Mucosa of descending colon (tissue), 3 donors: ENCODE measurements around the gene SLC11A2. TPM values are rescaled to one million over a fixed set of nuclear protein-coding genes. Genes with fewer than 3 reads are reported as not detected.
A peak's percentile ranks its signal among the peaks of the same experiment; 100 is the strongest.

Experiments
- ATAC-seq: fragments of 200-7000 bp; cut with Tn5 transposase; one replicate; pipeline ENCODE4 v1.9.1; 2020; ENCODE audit warnings: mild to moderate bottlenecking, moderate library complexity
- DNase-seq, 3 donors: peaks; one replicate each; pipeline ENCODE4 v3.0.0-alpha.2; 2020
- H3K36me3 ChIP-seq: fragments of 200-600 bp; one replicate; pipeline ENCODE4 v1.8.0; 2021; ENCODE audit warnings: low read depth, mild to moderate bottlenecking
- H3K4me1 ChIP-seq: fragments of 200-600 bp; one replicate; pipeline ENCODE4 v1.8.0; 2021; ENCODE audit warnings: low read depth, mild to moderate bottlenecking
- H3K4me3 ChIP-seq: fragments of 200-600 bp; one replicate; pipeline ENCODE4 v1.8.0; 2021; ENCODE audit warnings: mild to moderate bottlenecking
- H3K9me3 ChIP-seq: fragments of 200-600 bp; one replicate; pipeline ENCODE4 v1.8.0; 2021; ENCODE audit warnings: mild to moderate bottlenecking
- intact Hi-C, 2 donors: fragments of 100-400 bp; cut with DNase I in 1 of 2; cut with micrococcal nuclease in 1 of 2; formaldehyde crosslinking; loops; one replicate each; pipeline versions ENCODE4 v1.11.0 to v1.11.1; 2022; cut with DNase I, micrococcal nuclease
- total RNA-seq, 3 donors: library from RNA; stranded (reverse); fragmentation: NEBNext Ultra II Directional in 2 of 3; extraction: Animal tissue kit (Norgen Biotek cat#: 25700) in 2 of 3; gene quantifications; one replicate each; pipeline versions ENCODE4 v1.2.1 to v1.2.4, GENCODE V29; 2021 to 2023
- TF ChIP-seq, protein P1 (sequence below): fragments of 200-600 bp; IDR thresholded peaks from one replicate; pipeline ENCODE4 v1.8.0; 2022; ENCODE audit warnings: antibody characterized with exemption, mild to moderate bottlenecking
- donor health status: DM: no; HTN: no; CAD: no; lungs with moderate emphysema.
- donor health status: DM: no; HTN: no; CAD: no.
- donor health status: DM: no; HTN: yes; CAD: no.

SLC11A2 gene
- total RNA-seq, 3 donors from 2014 or later: 32.3 to 48.9 (median 43.0) TPM

DNA sequence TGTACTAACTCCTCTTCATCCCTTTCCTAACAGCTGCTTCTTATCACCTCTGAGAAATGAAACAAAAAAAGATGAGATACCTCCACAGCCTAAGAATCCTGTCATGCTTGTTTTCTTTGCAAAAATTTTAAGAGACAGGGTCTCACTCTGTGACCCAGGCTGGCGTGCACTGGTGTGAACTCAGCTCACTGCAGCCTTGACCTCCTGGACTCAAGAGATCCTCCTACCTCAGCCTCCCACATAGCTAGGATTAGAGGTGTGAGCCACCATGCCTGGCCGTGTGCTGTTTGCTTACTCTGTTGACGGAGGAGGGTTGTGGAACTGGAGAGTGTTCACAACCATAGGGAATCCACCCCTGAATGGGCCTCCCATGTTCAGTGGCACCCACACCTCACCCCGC is 41.0 kb upstream of the SLC11A2 start:
- no peak for DNase-seq
- intact Hi-C loops: no loop called here
- Histone ChIP-seq H3K36me3 (peaks cover 10% of the 10 kb centered on the region), H3K4me1 (no peaks in the 10 kb centered on the region), H3K9me3 (no peaks in the 10 kb centered on the region), H3K4me3 (no peak overlapping the region)
- TF ChIP-seq, protein P1, sequence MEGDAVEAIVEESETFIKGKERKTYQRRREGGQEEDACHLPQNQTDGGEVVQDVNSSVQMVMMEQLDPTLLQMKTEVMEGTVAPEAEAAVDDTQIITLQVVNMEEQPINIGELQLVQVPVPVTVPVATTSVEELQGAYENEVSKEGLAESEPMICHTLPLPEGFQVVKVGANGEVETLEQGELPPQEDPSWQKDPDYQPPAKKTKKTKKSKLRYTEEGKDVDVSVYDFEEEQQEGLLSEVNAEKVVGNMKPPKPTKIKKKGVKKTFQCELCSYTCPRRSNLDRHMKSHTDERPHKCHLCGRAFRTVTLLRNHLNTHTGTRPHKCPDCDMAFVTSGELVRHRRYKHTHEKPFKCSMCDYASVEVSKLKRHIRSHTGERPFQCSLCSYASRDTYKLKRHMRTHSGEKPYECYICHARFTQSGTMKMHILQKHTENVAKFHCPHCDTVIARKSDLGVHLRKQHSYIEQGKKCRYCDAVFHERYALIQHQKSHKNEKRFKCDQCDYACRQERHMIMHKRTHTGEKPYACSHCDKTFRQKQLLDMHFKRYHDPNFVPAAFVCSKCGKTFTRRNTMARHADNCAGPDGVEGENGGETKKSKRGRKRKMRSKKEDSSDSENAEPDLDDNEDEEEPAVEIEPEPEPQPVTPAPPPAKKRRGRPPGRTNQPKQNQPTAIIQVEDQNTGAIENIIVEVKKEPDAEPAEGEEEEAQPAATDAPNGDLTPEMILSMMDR: no peak
- ATAC-seq: no peak

DNA sequence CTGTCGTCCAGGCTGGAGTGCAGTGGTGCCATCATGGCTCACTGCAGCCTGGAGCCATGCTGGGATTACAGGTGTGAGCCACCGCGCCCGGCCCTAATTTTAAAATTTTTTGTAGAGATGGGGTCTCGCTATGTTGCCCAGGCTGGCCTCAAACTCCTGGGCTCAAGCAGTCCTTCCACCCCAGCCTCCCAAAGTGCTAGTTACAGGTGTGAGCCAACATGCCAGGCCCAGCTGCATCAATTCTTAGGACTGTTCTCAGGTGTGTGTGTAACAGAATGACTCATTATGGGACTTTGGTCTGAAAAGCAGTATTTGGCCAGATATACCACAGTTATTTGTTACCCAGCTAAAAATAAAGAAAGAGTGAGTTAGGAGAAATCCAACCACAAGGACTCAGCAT is 39.3 kb upstream of the SLC11A2 start:
- TF ChIP-seq, protein P1: no peak
- intact Hi-C loops: no loop called here
- DNase-seq: no peak
- no peaks in the 10 kb centered on the region for H3K9me3 ChIP-seq
- no peak overlapping the region for H3K4me3 ChIP-seq
- ATAC-seq: peak; percentile 53
- peaks cover 10% of the 10 kb centered on the region for H3K36me3 ChIP-seq
- no peaks in the 10 kb centered on the region for H3K4me1 ChIP-seq

DNA sequence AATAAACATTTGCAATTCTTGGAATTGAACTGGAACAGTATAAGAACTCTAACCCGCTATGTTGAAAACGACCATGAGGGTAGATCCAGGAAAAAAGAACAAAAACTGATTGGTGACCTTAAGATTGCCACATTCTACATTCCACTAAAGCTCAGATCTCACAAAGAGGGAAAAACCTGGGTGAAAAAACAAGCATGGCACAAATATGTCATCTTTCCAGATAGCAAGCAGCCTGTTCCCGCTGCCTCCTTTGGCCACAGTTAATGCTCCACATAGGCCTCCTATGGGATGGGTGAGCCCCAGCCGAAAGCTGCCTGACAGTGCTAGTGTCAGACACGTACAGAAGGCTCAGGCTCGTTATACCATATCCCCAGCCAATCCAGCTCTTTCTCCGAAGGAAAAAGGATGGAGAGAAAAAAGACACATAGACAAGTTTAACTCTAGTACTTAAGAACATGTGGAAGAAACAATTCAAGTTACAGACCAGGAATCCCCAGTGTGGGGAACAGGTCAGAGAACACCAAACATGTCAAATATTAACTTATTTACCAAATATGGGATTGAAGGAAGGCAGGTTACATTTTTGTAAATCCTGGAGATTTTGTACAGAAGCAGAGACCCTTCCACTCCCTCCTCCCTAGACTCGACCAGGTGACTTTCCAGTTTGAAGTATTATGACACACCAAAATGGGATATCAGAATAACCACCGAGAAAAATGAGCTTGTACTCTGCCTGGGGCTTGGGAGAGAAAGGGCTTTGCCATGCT is 36.6 kb upstream of the SLC11A2 start:
- intact Hi-C loops: no loop called here
- Histone ChIP-seq H3K4me3 (no peak overlapping the region), H3K4me1 (no peaks in the 10 kb centered on the region), H3K9me3 (no peaks in the 10 kb centered on the region), H3K36me3 (peaks cover 10% of the 10 kb centered on the region)
- ATAC-seq: no peak
- TF ChIP-seq, protein P1: no peak
- DNase-seq: no peak

DNA sequence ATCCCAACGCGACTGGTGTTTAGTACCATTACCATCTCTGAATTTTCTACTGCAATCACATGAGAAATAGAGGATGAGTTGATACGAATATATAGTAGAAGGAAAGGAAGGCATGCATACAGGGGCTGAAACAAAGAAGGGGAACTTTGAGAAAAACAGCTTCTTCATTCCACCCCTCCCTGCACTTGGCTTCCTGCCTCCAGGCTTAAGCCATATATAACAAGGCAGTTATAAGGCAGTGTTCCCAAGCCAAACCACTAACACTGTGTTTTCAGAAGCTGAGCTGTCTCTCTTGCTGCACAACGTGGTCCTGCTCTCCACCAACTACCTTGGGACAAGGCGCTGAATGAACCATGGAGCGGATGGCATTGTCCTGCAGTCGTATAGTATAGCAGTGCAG is 32.9 kb upstream of the SLC11A2 start:
- H3K4me1 ChIP-seq: no peaks in the 10 kb centered on the region
- no peaks in the 10 kb centered on the region for H3K9me3 ChIP-seq
- H3K4me3 ChIP-seq: no peak overlapping the region
- intact Hi-C loops: no loop called here
- TF ChIP-seq, protein P1: no peak
- DNase-seq: no peak
- H3K36me3 ChIP-seq: no peaks in the 10 kb centered on the region
- ATAC-seq: no peak

DNA sequence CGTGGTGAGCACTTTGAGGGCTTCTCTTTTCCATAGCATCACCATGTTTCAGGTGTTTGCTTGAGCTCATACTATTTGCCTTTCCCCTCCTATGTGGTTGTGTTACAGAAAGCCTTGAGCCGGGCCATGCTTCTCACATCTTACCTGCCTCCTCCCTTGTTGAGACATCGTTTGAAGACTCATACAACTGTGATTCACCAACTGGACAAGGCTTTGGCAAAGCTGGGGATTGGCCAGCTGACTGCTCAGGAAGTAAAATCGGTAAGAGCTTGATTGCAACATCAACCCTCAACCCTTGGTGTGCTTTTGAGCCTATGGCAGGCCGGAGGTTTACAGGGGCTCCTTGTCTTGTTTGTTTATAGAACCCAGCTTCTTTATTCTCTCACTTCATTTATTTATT is 30.1 kb upstream of the SLC11A2 start:
- H3K36me3 ChIP-seq: no peaks in the 10 kb centered on the region
- no peaks in the 10 kb centered on the region for H3K4me1 ChIP-seq
- intact Hi-C loops: no loop called here
- TF ChIP-seq, protein P1: no peak
- ATAC-seq: no peak
- no peak for DNase-seq
- H3K4me3 ChIP-seq: no peak overlapping the region
- no peaks in the 10 kb centered on the region for H3K9me3 ChIP-seq
